DMS 273 (cell line): ENCODE data around the gene MLN.

Experiments
- DNase-seq: peaks from one replicate; lab custom pipeline; 2025; ENCODE audit not compliant: unreplicated experiment; lab: John Stamatoyannopoulos, UW

The MLN gene, protein sequence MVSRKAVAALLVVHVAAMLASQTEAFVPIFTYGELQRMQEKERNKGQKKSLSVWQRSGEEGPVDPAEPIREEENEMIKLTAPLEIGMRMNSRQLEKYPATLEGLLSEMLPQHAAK

DNA sequence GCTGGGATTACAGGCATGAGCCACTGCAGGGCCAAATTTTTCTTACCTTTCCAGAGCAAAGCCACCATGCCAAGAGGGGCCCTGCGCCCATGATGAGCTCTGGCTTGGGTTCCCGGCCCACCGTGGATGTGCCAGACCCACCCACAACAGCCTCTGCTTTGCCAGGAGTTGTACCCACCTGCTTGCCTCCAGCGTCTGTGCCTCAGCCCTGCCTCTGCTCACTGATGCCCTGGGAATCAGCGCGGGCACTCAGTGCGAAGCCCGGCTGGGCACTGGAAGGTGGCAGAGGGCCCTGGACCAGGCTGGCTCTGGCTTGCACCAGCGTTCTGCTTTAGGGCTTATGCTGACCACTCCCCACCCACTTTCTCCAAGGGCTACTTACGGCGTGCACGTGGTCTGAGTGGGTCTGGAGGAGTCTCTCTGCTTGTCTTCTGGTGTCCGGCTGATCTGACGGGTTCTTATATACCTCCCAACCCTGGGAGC is at the start of gene MLN:
MLN (minus strand) TSS at position 433 of the 483 bp plus-strand sequence. CDS start 2,840 bp downstream, outside the sequence.
- no peak for DNase-seq

DNA sequence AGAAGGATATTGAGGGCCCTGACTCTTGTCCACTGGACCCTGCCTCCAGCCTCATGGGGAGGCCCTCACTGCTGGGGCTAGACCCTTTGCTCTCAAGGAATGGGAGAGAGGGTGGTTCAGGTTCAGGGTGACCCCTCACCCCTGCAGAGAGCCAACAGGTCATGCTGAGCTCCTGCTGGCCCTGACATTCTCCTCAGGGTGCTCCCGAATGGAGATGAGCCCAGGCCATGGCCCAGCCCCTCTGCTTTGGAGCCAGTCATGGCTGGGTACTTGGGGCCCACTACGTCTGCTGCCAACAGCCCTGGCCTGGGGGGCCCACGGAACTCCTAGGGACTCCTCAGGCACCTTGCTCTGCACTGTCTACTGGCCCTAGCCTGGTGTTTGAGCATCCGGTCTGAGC is 49.2 kb upstream of the MLN start:
- no peak for DNase-seq

DNA sequence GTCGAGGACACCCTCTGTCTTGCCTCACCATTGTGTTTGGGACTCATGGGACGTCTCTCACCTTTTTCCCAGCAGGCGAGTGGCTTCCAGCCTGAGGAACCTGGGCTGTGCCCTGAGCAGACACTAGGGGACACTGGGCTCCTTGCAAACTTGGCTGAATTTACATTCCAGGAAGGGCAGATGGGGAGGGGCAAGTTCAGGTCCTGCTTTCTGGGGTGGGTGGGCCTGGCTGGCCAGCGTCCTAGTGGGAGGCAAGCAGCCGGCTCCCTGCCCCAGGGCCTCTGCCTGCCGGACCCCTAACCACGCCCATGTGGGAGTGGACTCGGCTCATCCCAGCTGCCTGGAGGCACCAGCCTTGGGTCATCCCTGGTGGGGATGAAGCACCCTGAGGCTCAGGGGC is 48.2 kb upstream of the MLN start:
- peak; percentile 79 for DNase-seq

DNA sequence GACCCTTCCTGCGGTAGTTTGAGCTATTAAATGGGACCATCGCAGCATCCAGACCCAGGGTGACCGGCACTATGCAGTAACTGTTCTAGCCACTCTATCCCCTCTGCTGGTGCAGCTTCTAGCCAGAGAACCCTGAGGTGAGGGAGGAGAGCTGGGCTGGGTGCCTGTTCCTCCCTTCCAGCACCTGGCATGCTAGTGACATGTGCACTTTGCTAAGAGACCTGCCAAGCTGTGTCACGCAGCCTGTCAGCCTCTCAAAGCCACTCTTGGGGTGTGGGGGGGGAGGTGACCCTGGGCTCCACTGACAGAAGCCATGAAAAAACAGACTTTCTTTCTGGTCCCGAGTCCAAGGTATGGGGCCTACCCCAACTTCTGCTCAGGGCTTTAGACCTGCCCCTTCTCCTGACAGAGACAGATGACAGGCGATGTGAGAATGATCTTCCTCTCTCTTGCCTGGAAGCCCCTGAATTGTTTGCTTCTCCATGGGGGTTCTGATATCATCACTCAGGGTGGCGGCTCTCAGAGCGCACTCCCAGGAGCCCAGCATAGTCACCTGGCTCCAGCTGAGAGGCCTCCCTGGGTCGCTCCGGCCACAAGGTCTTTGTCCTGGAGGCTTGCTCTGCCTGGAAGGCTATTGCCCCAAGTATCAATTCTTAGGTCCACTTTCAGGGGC is 47.2 kb upstream of the MLN start:
- DNase-seq = peak; percentile 53

DNA sequence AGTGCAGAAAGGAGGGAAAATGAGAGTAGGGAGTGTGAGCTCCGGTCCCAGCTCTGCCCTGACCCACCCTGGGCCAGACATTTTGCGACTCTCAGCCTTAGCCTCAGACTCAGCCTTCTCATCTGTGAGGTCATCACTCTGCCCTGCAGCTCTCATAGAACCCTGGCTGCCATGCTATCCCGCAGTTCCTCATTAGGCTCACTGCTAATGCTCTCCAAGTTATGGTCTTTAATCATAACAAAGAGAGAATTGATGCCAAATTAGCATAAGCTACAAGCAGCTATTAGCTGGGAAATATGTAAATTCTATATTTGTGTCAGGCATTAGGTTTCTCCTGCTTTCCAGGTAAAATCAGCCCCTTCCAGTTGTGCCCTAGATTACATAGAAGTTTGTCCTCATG is 46.5 kb upstream of the MLN start:
- no peak for DNase-seq

DNA sequence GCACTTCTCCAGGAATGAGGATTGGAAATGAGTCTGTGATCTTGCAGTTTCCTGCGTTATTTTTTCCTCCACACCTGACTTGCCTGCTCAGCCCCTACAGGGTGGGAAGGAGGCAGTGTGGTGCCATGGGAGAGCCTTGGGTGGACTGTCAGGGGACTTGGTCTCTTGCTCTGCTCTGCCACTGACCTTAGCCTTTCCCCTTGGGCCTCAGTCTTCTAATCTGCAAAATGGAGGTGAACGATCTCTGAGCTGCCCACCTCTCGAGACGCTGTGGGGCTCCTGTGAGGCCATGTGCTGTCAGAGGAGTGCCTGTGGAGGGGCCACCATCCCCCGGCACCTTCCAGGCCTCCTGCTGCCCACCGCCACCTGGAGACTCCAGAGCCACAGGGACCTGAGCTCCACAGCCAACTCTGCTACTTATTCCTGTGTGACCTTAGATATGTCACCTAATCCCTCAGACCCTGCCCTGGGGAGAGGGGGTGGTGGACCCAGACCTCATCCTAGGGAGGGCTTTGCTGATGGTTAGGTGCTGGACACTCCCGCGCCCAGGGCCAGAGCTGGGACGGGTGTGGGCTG is 45.8 kb upstream of the MLN start:
- no peak for DNase-seq

DNA sequence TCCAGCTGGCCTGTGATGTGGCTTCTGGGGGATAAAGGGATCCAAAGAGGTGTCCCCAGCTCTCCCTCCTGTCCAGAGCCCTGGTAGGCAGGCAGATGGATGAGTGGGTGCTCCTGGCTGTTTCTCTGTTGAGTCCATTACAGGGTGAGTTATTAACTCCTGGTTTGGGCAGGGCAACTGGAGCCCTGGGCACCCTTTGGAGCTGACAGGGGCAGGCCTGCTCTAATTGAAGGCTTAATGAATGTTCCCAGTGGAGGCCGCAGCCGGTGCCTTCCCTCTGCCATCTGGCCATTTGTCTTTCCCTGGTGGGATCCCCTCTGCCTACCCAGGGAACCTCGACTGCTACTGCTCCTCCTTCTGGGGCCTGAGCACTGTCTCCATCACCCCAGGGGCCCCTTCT is 44.7 kb upstream of the MLN start:
- DNase-seq = peak; percentile 92

DNA sequence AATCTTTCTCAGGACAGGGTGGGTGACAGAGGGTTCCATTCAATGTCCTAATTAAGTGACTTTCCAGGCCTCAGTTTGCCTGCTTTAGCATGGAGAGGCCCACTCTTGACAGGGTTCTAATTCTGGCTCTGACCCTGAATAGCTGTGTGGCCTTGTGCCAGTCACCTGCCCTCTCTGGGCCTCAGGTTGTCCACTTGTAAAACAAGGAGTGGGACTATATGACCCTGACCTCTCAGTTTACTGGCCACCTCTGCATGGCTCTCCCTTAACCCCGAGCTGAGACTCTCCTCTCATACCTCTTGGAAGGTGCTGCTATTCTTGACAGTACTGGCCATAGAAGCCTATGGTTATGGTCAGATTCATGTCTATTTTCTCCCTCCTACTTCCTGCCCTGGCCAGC is 44.1 kb upstream of the MLN start:
- no peak for DNase-seq

DNA sequence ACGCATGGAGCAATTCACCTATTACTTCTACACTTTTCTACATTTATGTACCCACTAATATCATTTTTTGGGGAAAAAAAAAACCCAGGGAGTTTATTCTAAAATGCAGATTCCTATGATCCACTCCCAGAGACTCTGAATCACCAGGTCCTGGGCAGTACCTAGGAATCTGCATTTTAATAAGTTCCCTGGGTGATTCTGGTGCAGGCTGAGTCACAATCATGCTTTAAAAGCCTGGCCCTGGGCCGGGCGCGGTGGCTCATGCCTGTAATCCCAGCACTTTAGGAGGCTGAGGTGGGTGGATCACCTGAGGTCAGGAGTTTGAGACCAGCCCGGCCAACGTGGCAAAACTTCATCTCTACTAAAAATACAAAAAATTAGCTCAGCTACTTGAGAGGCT is 43.3 kb upstream of the MLN start:
- DNase-seq = no peak

DNA sequence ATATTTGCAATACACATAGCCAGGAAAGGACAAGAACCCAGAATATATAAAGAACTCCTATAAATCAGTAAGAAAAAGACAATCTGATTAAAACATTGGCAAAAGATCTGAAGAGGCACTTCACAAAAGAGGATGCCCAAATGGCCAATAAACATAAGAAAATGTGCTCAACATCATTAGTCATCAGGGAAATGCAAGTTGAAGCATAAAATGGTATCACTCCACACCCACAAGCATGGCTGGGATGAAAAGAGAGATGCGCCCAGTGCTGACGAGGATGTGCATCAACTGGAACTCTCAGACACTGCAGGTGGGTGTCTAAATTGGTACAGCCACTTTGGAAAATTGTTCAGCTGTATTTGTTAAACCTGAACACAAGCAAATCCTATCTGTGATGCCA is 42.4 kb upstream of the MLN start:
- no peak for DNase-seq

DNA sequence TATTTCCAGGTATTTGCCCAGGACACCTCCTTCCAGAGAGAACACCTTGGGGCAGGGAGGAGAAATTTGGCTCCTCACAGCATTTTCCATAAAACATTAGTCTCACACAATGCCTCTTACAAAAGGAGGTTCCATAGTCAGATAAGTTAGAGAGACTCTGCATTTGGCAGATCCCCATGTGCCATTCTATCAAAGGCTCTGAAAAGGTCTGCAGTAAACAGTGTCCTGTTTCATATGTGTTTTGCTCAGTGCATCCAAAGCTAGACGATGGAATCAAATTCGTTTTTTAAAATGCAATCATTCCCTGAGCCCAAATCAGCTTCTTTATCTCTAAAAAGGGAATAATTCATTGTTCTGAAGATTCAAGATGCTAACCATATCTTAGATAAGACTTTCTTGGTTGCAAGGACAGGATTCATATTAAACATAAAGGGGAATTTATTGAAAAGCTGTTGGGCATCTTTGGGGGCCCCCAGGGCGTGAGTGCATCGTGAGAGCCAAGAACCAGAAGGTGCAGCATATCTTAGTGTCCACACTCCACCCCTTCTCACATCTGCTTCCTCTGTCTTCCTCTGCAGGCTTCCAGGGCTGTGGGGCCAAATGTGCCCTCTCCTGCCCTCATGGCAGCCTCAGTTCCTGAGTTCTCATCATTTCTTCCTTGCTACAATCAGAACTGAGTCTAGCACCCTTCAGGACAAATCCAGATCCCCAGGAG is 41.4 kb upstream of the MLN start:
- DNase-seq = peak; percentile 73

DNA sequence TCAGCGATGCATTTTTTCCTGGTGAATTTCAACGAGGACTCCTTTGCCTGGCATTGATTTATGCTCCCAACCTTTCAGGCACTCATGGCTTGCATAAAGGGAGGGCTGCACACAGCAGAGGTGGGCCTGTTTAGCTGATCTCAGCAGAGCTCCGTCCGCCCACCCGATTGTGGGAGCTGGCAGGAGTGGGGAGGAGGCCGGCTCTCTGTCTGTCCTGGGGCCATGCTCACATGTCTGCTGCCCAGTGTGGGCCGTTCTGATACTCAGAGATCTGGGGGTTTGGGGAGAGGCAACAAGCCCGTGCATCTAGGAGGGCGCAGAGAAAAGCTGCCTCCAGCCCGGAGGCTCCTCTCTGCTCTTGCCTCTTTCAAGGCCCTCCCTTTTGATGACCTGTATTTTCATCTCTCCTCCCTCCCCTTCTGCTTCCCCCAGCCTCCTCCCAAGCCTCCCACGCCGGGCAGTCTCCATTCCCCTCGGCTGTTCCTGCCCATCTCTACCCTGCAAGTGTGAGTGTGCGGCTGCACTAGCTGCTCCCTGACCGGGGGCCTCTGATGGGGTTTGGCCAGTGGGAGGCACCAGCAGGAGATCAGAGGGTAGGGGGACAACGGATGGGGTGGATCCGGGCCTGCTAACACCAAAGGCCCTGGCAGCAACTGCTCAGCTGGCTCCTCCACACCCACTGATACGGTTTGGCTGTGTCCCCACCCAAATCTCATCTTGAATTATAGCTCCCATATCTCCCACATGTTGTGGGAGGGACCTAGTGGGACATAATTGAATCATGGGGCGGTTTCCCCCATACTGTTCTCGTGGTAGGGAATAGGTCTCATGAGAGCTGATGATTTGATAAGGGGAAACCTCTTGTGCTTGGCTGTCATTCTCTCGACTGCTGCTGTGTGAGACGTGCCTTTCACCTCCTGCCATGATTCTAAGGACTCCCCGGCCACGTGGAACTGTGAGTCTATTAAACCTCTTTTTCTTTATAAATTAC is 39.6 kb upstream of the MLN start:
- DNase-seq = peak; percentile 35

DNA sequence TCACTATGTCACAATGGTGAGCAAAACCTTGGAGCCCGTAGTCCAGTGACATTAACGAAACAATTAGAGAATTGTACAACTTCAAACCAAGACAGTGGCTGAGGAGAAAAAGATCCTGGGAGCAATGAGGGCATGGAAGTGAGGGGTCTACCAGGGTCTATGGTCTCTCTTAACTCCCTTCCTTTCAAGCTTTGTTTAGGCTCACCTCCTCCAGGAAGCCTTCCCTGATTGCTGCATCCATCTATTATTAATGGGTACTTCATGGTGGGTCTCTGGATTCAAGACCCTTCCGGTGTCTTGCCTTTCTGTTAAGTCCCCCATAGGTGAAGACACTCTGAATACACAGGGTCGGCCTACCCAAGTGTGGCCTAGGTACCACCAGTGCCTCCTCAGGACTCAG is 38.1 kb upstream of the MLN start:
- DNase-seq = no peak

DNA sequence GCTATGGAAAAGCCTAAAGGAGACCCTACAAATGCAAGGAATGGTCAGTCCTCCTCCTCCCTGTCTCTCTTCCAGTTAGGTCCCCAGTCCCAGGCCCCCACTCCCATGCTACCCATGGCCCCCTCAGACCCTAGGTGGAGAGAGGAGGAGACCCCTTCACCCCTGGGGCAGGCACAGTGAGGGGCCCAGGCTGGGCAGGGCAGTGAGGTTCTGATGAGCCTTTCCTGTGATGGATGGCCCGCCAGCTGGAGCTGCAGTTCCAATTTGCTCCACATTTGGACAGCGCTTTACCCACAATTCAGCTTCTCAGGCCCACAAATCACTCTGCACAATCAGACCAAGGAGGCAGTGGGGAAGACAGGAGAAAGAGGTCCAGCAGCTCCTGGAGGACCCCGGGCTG is 37.3 kb upstream of the MLN start:
- DNase-seq = no peak

DNA sequence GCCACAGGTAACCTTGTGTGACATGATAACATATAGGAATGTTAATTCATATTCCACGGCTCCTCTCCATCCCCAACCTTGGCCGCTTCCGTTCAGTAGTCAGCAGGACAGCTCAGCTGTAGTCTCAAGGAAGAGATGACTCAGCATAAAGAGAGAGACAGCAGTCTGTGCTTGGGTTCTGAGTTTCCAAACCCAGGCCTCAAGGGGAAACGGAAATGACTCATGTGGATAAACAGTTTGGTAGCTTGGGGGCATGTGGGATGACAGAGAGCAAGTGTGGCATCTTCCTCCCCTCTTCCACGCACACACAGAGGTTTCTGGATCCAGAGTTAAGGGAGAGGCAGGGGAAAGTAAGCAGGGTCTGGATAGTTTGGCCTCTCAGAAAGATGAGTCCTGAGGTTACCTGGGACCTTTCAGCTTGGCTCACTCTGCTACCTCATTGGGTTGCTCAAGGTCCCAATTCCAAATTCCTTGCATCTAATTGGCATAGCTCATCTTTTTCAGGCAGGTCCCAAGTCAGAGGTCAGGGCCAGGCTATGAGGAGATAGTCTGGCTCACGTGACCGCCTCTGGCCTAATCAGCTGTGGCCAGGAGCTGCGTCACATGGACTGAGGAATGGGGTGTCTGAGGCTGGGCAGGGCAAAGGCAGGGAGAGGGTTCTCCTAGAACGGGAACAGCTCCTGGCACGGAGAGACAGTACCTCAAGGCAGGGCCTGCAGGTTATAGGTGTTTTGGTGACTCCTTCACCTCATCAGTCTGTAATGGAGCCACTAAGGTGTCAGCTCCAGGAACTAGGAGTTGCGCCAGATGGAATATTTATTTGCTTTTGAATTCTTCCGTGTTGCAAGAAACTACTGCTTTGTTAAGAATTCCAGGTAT is 36.5 kb upstream of the MLN start:
- peak; percentile 79 for DNase-seq

DNA sequence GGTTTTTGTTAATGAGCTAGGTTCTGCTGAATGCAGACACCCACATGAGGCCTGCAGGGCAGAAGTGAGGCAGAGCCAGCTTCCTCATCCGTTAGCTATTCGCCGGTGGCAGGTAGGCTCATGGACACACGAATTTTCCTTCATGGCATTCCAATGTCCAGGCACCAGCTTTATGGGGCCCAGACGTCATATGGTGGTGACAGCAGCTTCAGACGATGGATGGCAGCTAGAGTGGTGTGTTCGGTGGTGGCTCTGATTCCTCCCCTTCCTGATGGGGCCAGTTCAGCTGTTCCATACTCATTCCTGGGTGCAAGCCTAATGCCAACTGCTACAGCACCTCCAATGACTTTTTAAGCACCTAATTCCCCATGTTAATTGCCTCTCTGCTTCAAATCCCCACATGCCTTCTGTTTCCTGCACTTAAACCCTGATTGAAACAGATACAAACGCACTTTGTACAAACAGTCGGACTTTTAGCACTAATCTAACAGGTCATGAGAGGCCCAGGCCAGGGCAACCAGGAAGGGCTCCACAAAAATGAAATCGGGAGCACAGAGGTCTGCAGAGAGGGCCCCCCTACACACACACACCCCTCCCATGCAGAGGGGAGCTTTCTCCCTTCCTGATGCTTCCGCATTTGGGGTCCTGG is 35.7 kb upstream of the MLN start:
- DNase-seq = peak; percentile 48

DNA sequence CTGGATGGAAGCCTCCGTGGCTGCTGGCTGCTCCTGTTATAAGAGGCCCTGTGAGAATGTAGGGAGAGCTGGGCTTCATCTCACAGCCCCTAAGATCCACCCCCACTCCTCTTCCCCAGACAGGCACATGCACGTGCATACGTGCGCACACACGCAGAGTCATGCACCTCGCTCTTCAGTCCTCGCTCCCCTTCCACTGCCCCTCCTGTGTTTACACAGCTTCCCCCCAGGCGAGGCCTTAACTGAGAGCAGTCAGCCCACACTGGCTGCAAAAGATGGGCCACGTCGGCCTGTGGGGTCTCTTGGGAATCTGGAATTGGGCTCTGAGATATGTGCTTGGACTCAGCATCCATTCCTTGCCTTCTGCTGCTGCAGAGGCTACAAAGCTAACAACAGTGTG is 35.2 kb upstream of the MLN start:
- DNase-seq = no peak

DNA sequence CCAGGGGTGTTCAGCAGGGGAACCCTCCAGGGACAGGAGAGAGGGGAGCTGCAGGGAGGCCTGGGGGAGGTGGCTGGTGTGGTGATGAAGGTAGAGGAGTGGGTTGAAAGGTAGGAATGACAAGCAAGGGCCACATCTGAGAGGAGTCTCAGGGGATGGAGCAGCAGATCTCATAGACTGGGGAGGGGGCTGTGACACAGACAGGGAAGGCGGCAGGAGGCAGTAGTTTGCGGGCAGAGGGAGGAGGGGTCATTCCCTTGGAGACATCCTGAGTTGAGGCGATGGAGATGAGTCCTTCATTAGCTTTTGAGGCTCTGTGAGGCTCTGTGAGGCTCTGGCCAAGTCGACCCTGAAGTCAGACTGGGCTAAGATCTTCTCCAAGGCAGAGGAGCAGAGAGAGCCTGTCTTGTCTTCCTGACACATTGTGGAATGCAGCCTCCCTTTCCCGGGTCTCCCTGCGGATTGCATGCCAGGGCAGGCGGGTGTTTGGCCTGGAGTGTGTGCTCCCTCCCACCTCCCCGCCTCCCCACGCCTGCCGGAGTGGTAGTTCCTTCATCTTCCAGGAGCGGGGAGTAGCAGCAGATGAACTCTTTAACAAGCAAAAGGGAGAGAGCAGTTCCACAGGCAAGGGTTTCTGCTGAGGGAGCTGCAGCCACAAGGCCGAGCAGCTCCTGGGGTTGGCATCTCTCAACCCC is 34.3 kb upstream of the MLN start:
- DNase-seq = peak; percentile 71
